ENCODE results near the gene PPP1R18.
"Not testable (repeated sequence)": the region's sequence is repeated elsewhere in the genome, so short reads cannot be mapped to it uniquely, and the experiment has no call there.

PPP1R18 gene

GRCh38 chr6:30719791-30720737, 33.6 kb upstream of the PPP1R18 start, which contains the start of gene TUBB:
TUBB (plus strand) TSS chr6:30720352; CDS start chr6:30720507, 155 bp downstream.
- DNase-seq = peak; percentile 81 to 93 (median 88)

- DNase-seq = no peak
Measured at GRCh38 chr6:30719356-30719755, 32.9 kb upstream of the PPP1R18 start.

GRCh38 chr6:30717845-30718720, 31.6 kb upstream of the PPP1R18 start:
- DNase-seq = not testable (repeated sequence)

DNA sequence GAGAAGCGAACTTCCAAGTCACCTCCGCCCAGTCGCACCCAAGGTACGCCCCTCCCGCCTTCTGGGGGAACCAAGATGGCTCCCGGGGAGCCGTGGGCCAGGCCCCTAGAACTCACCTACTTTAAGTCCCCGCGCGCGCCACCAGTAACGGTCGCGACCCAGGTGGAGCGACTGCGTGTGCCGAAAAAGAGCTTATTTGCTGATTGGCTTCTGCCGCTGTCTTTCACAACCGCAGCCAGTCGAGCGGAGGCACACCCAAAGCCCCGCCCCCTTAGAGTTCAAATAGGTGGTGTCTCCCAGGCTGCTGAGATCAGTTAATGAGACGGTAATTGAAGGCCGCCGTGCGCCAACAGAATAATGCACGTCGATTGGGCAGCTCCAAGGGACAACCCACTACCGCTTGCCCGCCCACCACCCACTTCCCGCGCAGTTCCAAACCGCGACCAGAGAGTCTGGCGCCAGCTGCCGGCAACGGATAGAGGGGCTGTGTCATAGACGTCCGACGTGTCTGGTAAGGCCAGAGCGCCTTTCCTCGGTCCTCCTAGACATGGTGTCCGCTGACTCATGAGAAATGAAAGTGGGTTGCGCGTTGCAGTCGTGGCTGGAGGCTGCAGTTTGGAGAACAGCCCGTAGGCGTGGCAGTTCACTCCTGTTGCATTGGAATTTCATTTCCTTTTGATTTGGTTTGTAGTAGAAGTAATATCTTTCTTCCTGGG, 30.8 kb upstream of the PPP1R18 start, which contains the start of gene MDC1:
TSS of gene MDC1 (minus strand) at position 153 of the 716 bp plus-strand sequence. CDS start 2,106 bp downstream, outside the sequence.
- peak; percentile 93 to 98 (median 96) for DNase-seq

- DNase-seq = no peak
Measured at GRCh38 chr6:30716879-30717128, 30.4 kb upstream of the PPP1R18 start.

DNA sequence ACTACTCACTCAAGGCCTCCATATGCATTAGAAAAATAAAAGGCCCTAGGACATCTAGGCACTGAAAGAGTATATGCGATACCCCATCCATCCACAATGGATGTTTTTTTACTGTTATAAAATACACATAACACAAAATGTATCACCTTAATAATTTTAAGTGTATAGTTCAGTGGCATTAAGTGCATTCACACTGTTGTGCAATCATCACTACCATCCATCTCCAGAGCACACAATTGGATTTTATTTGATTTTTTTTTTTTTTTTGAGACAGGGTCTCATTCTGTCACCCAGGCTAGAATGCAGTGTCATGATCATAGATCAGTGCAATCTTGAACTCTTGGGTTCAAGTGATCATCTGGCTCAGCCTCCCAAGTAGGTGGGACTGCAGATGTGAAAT, 27.8 kb upstream of the PPP1R18 start:
- DNase-seq = no peak

DNA sequence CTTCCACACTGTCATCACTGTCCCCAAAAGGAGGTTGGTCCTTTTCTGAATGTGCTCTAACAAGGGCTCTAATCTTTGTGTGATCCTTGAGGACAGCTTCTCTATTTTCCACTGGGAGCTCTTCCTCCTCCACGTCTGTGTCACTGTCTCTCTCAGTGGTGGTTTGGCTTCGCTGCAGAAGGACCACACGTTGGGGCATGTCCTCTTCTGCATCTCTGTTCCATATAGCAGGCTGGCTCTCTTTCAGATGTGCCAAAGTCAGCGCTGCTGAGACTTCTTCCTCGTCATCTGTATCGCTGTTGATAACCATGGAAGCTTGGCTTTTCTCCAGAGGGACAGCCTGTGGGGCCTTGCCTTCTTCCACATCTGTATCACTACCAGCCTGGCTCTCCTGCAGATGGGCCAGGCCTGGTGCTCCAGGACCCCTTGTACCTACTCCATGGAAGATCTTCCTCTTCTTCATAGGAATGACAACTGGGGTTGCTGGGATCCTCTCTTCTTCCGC, 26.0 kb upstream of the PPP1R18 start:
- DNase-seq = no peak

GRCh38 chr6:30711758-30712380, 25.4 kb upstream of the PPP1R18 start:
- no peak for DNase-seq

GRCh38 chr6:30709101-30709868, 22.8 kb upstream of the PPP1R18 start:
- DNase-seq = no peak

DNA sequence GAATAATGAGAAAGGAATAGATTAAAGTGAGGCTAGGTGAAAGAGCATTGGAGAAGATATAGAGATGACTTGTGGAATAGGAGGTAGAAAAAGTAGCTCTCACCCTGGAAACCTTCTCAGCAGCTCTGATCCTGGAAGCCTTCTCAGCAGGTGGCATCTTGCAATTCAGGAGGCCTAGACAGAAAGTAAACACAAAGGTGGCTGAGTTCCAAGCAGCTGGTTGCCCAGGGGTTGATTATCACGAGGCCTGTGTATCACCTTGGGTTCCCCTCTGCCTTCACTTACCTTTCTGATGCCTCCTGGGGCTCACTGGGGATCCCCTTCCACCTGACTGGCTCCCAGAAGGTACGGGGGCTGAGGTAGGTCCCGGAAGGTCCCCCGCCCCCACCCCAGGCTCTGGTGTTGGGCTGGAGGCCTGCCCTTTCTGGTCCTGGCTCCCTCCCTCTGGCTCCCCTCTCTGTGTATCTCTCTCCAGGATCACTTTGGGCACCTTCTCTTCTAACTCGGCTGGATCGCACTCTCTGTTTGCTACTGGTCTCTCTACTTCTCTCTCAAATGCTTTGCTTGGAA, 20.9 kb upstream of the PPP1R18 start:
- no peak for DNase-seq

DNA sequence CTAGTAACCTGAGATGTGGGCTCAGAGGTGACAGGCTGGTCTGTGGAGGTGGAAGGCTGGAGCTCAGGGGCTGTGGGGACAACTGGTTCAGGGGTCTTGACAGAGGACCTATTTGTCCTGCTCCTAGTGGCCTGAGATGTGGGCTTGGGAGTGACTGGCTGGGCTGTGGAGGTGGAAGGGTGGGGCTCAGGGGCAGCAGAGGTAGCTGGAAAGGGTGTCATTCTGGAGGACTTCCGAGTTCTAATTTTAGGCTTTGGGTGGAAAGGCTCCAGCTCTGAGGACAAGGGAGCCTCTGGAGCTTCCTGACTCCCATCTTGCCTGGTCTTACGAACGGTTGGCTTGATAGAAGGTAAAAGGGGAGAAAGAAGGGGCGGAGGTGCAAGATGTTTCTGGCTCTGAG, 19.2 kb upstream of the PPP1R18 start:
- DNase-seq = no peak

GRCh38 chr6:30703821-30704220, 17.4 kb upstream of the PPP1R18 start:
- DNase-seq = no peak

DNA sequence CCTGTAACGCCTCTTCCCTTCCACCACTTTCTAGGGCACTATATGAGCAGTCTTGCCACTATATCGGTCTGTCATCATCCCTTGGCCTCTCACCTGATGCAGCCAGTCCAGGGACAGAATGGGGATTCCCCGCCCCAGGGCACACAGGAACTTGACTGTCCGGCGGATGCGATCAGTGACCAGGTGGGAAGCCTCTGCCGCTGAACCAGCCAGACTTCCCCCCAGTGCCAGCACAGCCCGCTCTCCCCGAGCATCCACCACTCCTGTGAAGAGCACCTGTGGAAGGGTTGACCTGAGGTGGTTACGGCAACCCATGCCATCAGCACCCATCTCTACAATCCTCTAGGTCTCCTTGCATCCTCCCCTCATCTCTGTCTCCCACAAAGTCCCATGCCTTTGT, 16.6 kb upstream of the PPP1R18 start:
- DNase-seq = no peak

- no peak for DNase-seq
Measured at GRCh38 chr6:30700340-30700739, 13.9 kb upstream of the PPP1R18 start.

- no peak for DNase-seq
Measured at GRCh38 chr6:30696432-30696831, 10.0 kb upstream of the PPP1R18 start.

- DNase-seq = no peak
Measured at GRCh38 chr6:30691208-30691847, 4.9 kb upstream of the PPP1R18 start.

- peak; percentile 37 to 67 (median 49) for DNase-seq
Measured at GRCh38 chr6:30690403-30691207, 4.2 kb upstream of the PPP1R18 start, which contains the start of gene NRM. NRM (minus strand) TSS chr6:30690984; CDS start chr6:30690974, 10 bp downstream.

DNA sequence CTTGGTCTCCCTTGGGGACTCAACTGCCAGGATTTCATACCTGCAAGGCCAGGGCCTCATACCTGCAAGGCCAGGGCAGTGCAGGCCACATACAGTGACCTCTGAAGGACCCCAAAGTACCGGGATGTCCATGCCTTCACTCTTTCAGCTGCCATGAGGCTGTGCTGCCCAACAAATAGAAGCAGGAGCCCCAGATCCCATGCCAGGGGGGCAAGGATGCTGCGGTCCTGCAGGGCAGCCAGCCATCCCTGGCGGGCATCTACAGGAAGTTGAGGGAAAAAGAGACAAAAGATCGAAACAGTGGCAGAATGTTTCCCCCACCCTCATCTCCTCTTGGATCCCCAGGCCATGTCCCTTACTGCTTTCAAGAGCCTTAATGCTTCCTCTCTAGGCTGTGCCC, 3.5 kb upstream of the PPP1R18 start:
- no peak for DNase-seq

DNA sequence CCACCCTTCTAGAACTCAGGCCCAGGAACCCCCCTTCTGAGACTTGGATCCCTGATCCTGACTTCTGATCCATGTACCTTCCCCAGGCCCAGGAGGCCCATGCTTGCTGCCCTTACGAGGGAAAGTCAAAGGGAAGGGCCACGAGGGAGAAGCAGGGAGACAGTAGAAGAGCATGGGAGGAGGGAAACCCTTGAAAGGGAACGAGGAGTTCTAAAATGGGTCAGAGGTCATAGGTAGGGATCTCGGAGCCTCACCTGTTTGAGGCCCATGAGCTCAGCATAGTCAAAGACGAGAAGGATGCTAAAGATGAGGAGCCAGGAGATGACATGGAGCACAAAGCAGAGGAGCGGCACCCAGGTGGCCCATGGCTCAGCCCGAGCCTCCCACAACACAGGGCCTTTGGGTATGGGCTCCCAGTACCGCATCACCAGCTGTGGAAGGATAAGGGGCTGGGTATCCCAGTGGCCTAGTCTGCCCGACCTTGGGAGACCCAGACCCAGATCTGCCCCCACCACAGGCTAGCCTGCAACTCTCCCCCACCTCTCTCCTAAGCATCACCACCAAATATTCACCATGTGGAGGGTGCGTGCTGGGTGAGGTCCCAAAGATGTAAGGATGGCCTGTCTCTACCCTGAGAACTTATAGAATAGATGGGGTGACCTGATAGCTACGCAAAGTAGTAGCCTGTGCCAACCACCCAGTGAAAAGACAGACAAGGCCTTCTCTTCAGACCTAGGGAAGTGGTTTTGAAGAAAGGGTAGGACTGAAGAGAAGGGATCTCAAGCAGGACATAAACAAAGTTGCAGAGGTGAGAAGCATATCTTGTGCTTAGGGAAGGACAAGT, 2.8 kb upstream of the PPP1R18 start:
- DNase-seq = no peak
